Trophoblast cell (in vitro differentiated cells and primary cell): ENCODE data around the gene TTN.

Experiments used
- DNase-seq, 2 donors: peaks; one replicate each; pipeline ENCODE4 v3.0.0-alpha.2; 2016
- H2AFZ ChIP-seq: 2 replicates; pipeline ENCODE4 v1.6.1; 2013; ENCODE audit warnings: low read length, moderate library complexity, mild to moderate bottlenecking; ENCODE audit not compliant: insufficient read depth, poor library complexity
- H2AK5ac ChIP-seq: 2 replicates; pipeline ENCODE4 v1.6.1; 2013; ENCODE audit warnings: mild to moderate bottlenecking, low read length
- H2BK120ac ChIP-seq: 2 replicates; pipeline ENCODE4 v1.6.1; 2013; ENCODE audit warnings: low read length, mild to moderate bottlenecking, moderate library complexity; ENCODE audit not compliant: insufficient read depth, poor library complexity
- H2BK12ac ChIP-seq: 2 replicates; pipeline ENCODE4 v1.6.1; 2013; ENCODE audit warnings: mild to moderate bottlenecking, low read length, moderate library complexity
- H2BK5ac ChIP-seq: 2 replicates; pipeline ENCODE4 v1.6.1; 2013; ENCODE audit warnings: low read length, low read depth, moderate library complexity, mild to moderate bottlenecking; ENCODE audit not compliant: poor library complexity
- H3K14ac ChIP-seq: 2 replicates; pipeline ENCODE4 v1.6.1; 2013; ENCODE audit warnings: mild to moderate bottlenecking, low read length
- H3K18ac ChIP-seq: 2 replicates; pipeline ENCODE4 v1.6.1; 2013; ENCODE audit warnings: mild to moderate bottlenecking, low read length
- H3K23ac ChIP-seq: 2 replicates; pipeline ENCODE4 v1.6.1; 2013; ENCODE audit warnings: low read length
- H3K27ac ChIP-seq: 2 replicates; pipeline ENCODE4 v1.5.1; 2013; ENCODE audit warnings: low read depth, mild to moderate bottlenecking, inconsistent platforms, low read length, moderate library complexity
- H3K27me3 ChIP-seq: 2 replicates; pipeline ENCODE4 v1.6.1; 2013; ENCODE audit warnings: inconsistent platforms, mild to moderate bottlenecking, low read length, moderate library complexity; ENCODE audit not compliant: insufficient read depth
- H3K36me3 ChIP-seq, 2 experiments: 1 replicate in 1 of 2; 2 replicates in 1 of 2; pipeline ENCODE4 v1.6.1; 2013; ENCODE audit warnings: low read length in 2 of 2, mild to moderate bottlenecking in 2 of 2, moderate library complexity in 1 of 2; ENCODE audit not compliant: insufficient read depth in 2 of 2, control insufficient read depth in 1 of 2
- H3K4ac ChIP-seq: 2 replicates; pipeline ENCODE4 v1.6.1; 2013; ENCODE audit warnings: low read depth, mild to moderate bottlenecking, low read length, moderate library complexity
- H3K4me1 ChIP-seq, 2 experiments: 1 replicate in 1 of 2; 2 replicates in 1 of 2; pipeline ENCODE4 v1.6.1; 2013; ENCODE audit warnings: low read length in 2 of 2, mild to moderate bottlenecking in 2 of 2, moderate library complexity in 1 of 2; ENCODE audit not compliant: insufficient read depth in 2 of 2, control insufficient read depth in 1 of 2
- H3K4me2 ChIP-seq: 2 replicates; pipeline ENCODE4 v1.6.1; 2013; ENCODE audit warnings: inconsistent platforms, mild to moderate bottlenecking, low read length, moderate library complexity
- H3K4me3 ChIP-seq: 2 replicates; pipeline ENCODE4 v1.5.1; 2013; ENCODE audit warnings: mild to moderate bottlenecking, low read depth, low read length, inconsistent platforms
- H3K79me1 ChIP-seq: one replicate; pipeline ENCODE4 v1.6.1; 2013; ENCODE audit warnings: low read length
- H3K79me2 ChIP-seq: 2 replicates; pipeline ENCODE4 v1.6.1; 2013; ENCODE audit warnings: low read length, mild to moderate bottlenecking; ENCODE audit not compliant: control insufficient read depth, insufficient read depth, poor library complexity
- H3K9ac ChIP-seq: 2 replicates; pipeline ENCODE4 v1.6.1; 2013; ENCODE audit warnings: mild to moderate bottlenecking, low read length
- H3K9me3 ChIP-seq: 2 replicates; pipeline ENCODE4 v1.6.1; 2013; ENCODE audit warnings: low read depth, mild to moderate bottlenecking, control low read depth, inconsistent platforms, low read length; ENCODE audit not compliant: insufficient read depth
- H4K12ac ChIP-seq: 2 replicates; pipeline ENCODE4 v1.6.1; 2013; ENCODE audit warnings: low read depth, mild to moderate bottlenecking, low read length, moderate library complexity
- H4K8ac ChIP-seq: 2 replicates; pipeline ENCODE4 v1.6.1; 2013; ENCODE audit warnings: low read depth, mild to moderate bottlenecking, low read length, moderate library complexity
- H4K91ac ChIP-seq: one replicate; pipeline ENCODE4 v1.6.1; 2013; ENCODE audit warnings: low read depth, mild to moderate bottlenecking, low read length, moderate library complexity
- WGBS: extraction: QIAGEN DNeasy Blood & Tissue Kit; methylation state at CpG from one replicate; pipeline ENCODE4 v1.1.7; 2013; ENCODE audit warnings: missing lambda C conversion rate; ENCODE audit not compliant: insufficient read length, insufficient coverage; ENCODE audit errors: extremely low coverage; 5-methylcytosine and 5-hydroxymethylcytosine counted together

TTN gene

GRCh38 chr2:178502751-178503150 is 304.5 kb downstream of the TTN start:
- Histone ChIP-seq H2BK120ac (no peak overlapping the region), H3K23ac (no peak overlapping the region), H3K9me3 (no peaks in the 10 kb centered on the region), H3K79me1 (no peaks in the 10 kb centered on the region), H3K27me3 (no peaks in the 10 kb centered on the region), H4K12ac (no peak overlapping the region), H4K91ac (no peak overlapping the region), H2BK5ac (no peak overlapping the region), H3K4me2 (no peak overlapping the region), H2BK12ac (no peak overlapping the region), H3K14ac (no peak overlapping the region), H3K18ac (no peak overlapping the region), H3K4me3 (no peak overlapping the region), H4K8ac (no peak overlapping the region), H3K27ac (no peak overlapping the region), H3K79me2 (no peaks in the 10 kb centered on the region), H3K4ac (no peak overlapping the region), H2AFZ (no peak overlapping the region), H3K9ac (no peak overlapping the region), H3K4me1 (no peaks in the 10 kb centered on the region), H2AK5ac (no peak overlapping the region), H3K36me3 (no peaks in the 10 kb centered on the region)
- no CpG with 5 or more reads among the region's 4 CpGs for WGBS
- no peak for DNase-seq

DNA sequence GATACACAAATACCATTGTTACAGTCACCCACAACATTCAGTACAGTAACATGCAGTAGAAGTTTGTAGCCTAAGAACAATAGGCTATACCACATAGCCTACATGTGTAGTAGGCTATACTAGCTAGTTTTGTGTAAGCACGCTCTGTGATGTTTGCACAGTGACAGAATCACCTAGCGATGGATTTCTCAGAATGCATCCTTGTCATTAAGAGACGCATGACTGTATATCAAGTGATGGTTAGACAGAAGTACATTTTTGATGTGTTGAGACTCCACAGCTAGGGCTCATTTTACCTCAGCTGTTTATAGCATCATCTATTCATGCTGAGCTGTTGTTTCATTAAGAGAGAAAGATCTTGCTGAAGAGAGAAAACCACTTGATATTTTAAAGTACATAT is 307.6 kb downstream of the TTN start:
- Histone ChIP-seq H3K79me1 (no peaks in the 10 kb centered on the region), H3K27me3 (no peaks in the 10 kb centered on the region), H2AK5ac (no peak overlapping the region), H3K9me3 (no peaks in the 10 kb centered on the region), H3K4me3 (no peak overlapping the region), H2BK120ac (no peak overlapping the region), H3K79me2 (no peaks in the 10 kb centered on the region), H2BK12ac (no peak overlapping the region), H4K91ac (no peak overlapping the region), H2AFZ (no peak overlapping the region), H3K4me1 (no peaks in the 10 kb centered on the region), H3K27ac (no peak overlapping the region), H3K18ac (no peak overlapping the region), H4K8ac (no peak overlapping the region), H3K4me2 (no peak overlapping the region), H4K12ac (no peak overlapping the region), H3K4ac (no peak overlapping the region), H3K9ac (no peak overlapping the region), H3K14ac (no peak overlapping the region), H3K36me3 (peaks cover 4 to 5% of the 10 kb centered on the region in 2 experiments), H3K23ac (no peak overlapping the region), H2BK5ac (no peak overlapping the region)
- WGBS, result no CpG with 5 or more reads among the region's 3 CpGs
- DNase-seq, result no peak

DNA sequence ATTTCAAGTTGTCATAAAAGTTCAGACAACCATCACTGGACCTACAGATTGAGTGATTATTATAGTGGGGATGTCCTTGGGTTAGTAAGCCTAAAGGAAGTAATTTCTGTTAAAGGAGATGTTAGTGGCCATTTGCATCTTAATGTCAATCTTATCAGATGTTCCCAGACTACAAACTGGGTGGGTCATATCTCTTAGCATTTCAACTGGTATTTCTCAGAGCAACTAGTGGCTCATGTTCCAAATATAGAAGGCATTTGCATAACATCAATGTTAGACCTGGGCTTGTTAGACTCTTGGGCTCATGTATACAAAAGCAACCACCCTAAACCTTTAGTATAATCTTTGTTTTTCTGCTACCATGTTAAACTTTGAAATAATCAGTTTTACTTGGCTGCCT is 309.1 kb downstream of the TTN start:
- no peak overlapping the region for H2AFZ ChIP-seq
- no peak overlapping the region for H3K27ac ChIP-seq
- no peak overlapping the region for H3K14ac ChIP-seq
- H2BK12ac ChIP-seq, result no peak overlapping the region
- no peaks in the 10 kb centered on the region for H3K79me1 ChIP-seq
- H2BK5ac ChIP-seq, result no peak overlapping the region
- no peak overlapping the region for H3K4me2 ChIP-seq
- H3K4ac ChIP-seq, result no peak overlapping the region
- no peak overlapping the region for H4K8ac ChIP-seq
- H3K36me3 ChIP-seq, result peaks cover 8 to 13% of the 10 kb centered on the region in 2 experiments
- H2BK120ac ChIP-seq, result no peak overlapping the region
- H4K12ac ChIP-seq, result no peak overlapping the region
- H3K4me1 ChIP-seq, result no peaks in the 10 kb centered on the region
- H3K9ac ChIP-seq, result no peak overlapping the region
- H2AK5ac ChIP-seq, result no peak overlapping the region
- DNase-seq, result no peak
- no peaks in the 10 kb centered on the region for H3K27me3 ChIP-seq
- no peak overlapping the region for H3K18ac ChIP-seq
- H3K23ac ChIP-seq, result no peak overlapping the region
- H4K91ac ChIP-seq, result no peak overlapping the region
- no peak overlapping the region for H3K4me3 ChIP-seq
- H3K79me2 ChIP-seq, result no peaks in the 10 kb centered on the region
- no peaks in the 10 kb centered on the region for H3K9me3 ChIP-seq

- DNase-seq, result no peak
- Histone ChIP-seq H3K23ac (no peak overlapping the region), H4K8ac (no peak overlapping the region), H2AFZ (no peak overlapping the region), H3K14ac (no peak overlapping the region), H3K18ac (no peak overlapping the region), H2BK12ac (no peak overlapping the region), H2BK5ac (no peak overlapping the region), H4K91ac (no peak overlapping the region), H3K27ac (no peak overlapping the region), H4K12ac (no peak overlapping the region), H3K9ac (no peak overlapping the region), H3K79me1 (no peaks in the 10 kb centered on the region), H2BK120ac (no peak overlapping the region), H3K4me3 (no peak overlapping the region), H3K36me3 (peaks cover 8 to 14% of the 10 kb centered on the region in 2 experiments), H3K79me2 (no peaks in the 10 kb centered on the region), H3K4me2 (no peak overlapping the region), H3K9me3 (no peaks in the 10 kb centered on the region), H3K4me1 (no peaks in the 10 kb centered on the region), H2AK5ac (no peak overlapping the region), H3K4ac (no peak overlapping the region), H3K27me3 (no peaks in the 10 kb centered on the region)
- WGBS, result no CpG with 5 or more reads among the region's 4 CpGs
These were observed 311.2 kb downstream of the TTN start for GRCh38 chr2:178496049-178496448.
